Neural cell (in vitro differentiated cells): ENCODE data around the gene C12orf60.

Experiments
- CTCF ChIP-seq: fragments of 450-650 bp; IDR thresholded peaks from 2 replicates; pipeline ENCODE4 v1.5.1; 2014; ENCODE audit warnings: antibody characterized with exemption, mild to moderate bottlenecking, moderate library complexity; ENCODE audit not compliant: poor library complexity, severe bottlenecking
- EP300 ChIP-seq: fragments of 450-650 bp; conservative IDR thresholded peaks from 2 replicates; pipeline ENCODE4 v1.6.1; 2014; ENCODE audit warnings: antibody characterized with exemption, mild to moderate bottlenecking, moderate library complexity; ENCODE audit not compliant: poor library complexity, severe bottlenecking
- EZH2 ChIP-seq: fragments of 200-600, 300-800 bp; shearing (Covaris generic), sonication (generic); IDR thresholded peaks from 2 replicates; pipeline ENCODE4 v1.6.1; 2014; ENCODE audit warnings: antibody characterized with exemption, low read length, borderline replicate concordance, mild to moderate bottlenecking; ENCODE audit not compliant: insufficient read depth, poor library complexity, severe bottlenecking
- MXI1 ChIP-seq: fragments of 450-650 bp; conservative IDR thresholded peaks from 2 replicates; pipeline ENCODE4 v1.6.1; 2014; ENCODE audit warnings: antibody characterized with exemption, mild to moderate bottlenecking; ENCODE audit not compliant: poor library complexity, severe bottlenecking
- POLR2AphosphoS5 ChIP-seq: IDR thresholded peaks from 2 replicates; pipeline ENCODE4 v1.6.1; 2012
- SMC3 ChIP-seq: fragments of 450-650 bp; conservative IDR thresholded peaks from 2 replicates; pipeline ENCODE4 v1.6.1; 2014; ENCODE audit warnings: antibody characterized with exemption, mild to moderate bottlenecking, moderate library complexity; ENCODE audit not compliant: poor library complexity
- TAF1 ChIP-seq: IDR thresholded peaks from 2 replicates; pipeline ENCODE4 v1.6.1; 2012; ENCODE audit warnings: low read depth

GRCh38 chr12:14858513-14858912 lies 55.0 kb downstream of the C12orf60 start:
- TF ChIP-seq CTCF, result no peak
- TF ChIP-seq EZH2, result no peak
- TF ChIP-seq MXI1, result no peak
- TF ChIP-seq SMC3, result no peak
- TF ChIP-seq EP300, result no peak
- no peak for TF ChIP-seq POLR2AphosphoS5
- no peak for TF ChIP-seq TAF1
